Naive thymus-derived CD4-positive, alpha-beta T cell (primary cell): ENCODE data around the gene GLS. TPM values are rescaled to one million over a fixed set of nuclear protein-coding genes. Genes with fewer than 3 reads are reported as not detected.
A peak's percentile ranks its signal among the peaks of the same experiment; 100 is the strongest.
"Not testable (repeated sequence)": the region's sequence is repeated elsewhere in the genome, so short reads cannot be mapped to it uniquely, and the experiment has no call there.

Experiments
- ATAC-seq: fragments of 150-1000 bp; cut with Tn5 transposase; 2 replicates; pipeline ENCODE4 v1.10.0; 2021; ENCODE audit warnings: mild to moderate bottlenecking, moderate library complexity
- CTCF ChIA-PET: fragments of 350-600 bp; sonication (Branson Sonifier 250); formaldehyde crosslinking; loops from one replicate; lab custom pipeline; 2021; ENCODE audit warnings: antibody characterized with exemption; lab: Charles Lee
- POLR2A ChIA-PET: fragments of 350-600 bp; sonication (Branson Sonifier 250); formaldehyde crosslinking; loops from one replicate; lab custom pipeline; 2021; ENCODE audit warnings: antibody characterized with exemption, inconsistent platforms; lab: Charles Lee
- DNase-seq, 9 donors: peaks; one replicate each; pipeline versions ENCODE4 v3.0.0 to v3.0.0-alpha.2; 2020 to 2022; ENCODE audit warnings: mixed read lengths in 1 of 9
- H3K27ac ChIP-seq: one replicate; pipeline ENCODE4 v1.7.0; 2013; ENCODE audit warnings: mild to moderate bottlenecking, low read depth, low read length, moderate library complexity
- H3K27me3 ChIP-seq, 2 donors: one replicate each; pipeline ENCODE4 v1.7.0; 2013; ENCODE audit warnings: low read length in 2 of 2, mild to moderate bottlenecking in 2 of 2, moderate library complexity in 2 of 2; ENCODE audit not compliant: control insufficient read depth in 2 of 2, insufficient read depth in 2 of 2
- H3K36me3 ChIP-seq, 3 experiments: 1 replicate in 2 of 3; 2 replicates in 1 of 3; pipeline ENCODE4 v1.7.0; 2013; ENCODE audit warnings: low read length in 3 of 3, mild to moderate bottlenecking in 3 of 3, moderate library complexity in 1 of 3; ENCODE audit not compliant: insufficient read depth in 3 of 3, control insufficient read depth in 2 of 3
- H3K4me1 ChIP-seq, 2 donors: one replicate each; pipeline ENCODE4 v1.7.0; 2013; ENCODE audit warnings: low read length in 2 of 2, mild to moderate bottlenecking in 2 of 2, moderate library complexity in 1 of 2; ENCODE audit not compliant: control insufficient read depth in 2 of 2, insufficient read depth in 2 of 2
- H3K4me3 ChIP-seq: 2 replicates; pipeline ENCODE4 v1.7.0; 2013; ENCODE audit warnings: mild to moderate bottlenecking, low read length
- H3K9me3 ChIP-seq, 3 experiments: 1 replicate in 2 of 3; 2 replicates in 1 of 3; pipeline ENCODE4 v1.7.0; 2013; ENCODE audit warnings: low read length in 3 of 3; ENCODE audit not compliant: control insufficient read depth in 2 of 3
- H3K27ac Mint-ChIP-seq, 9 donors: one replicate each; pipeline ENCODE4 v1.8.0; 2020 to 2022; ENCODE audit warnings: mixed read lengths in 9 of 9, mild to moderate bottlenecking in 8 of 9, moderate library complexity in 5 of 9, inconsistent platforms in 2 of 9
- H3K27me3 Mint-ChIP-seq, 5 donors: one replicate each; pipeline ENCODE4 v1.8.0; 2021 to 2022; ENCODE audit warnings: mixed read lengths in 5 of 5, mild to moderate bottlenecking in 1 of 5
- H3K36me3 Mint-ChIP-seq, 5 donors: one replicate each; pipeline ENCODE4 v1.8.0; 2020 to 2022; ENCODE audit warnings: mixed read lengths in 5 of 5, mild to moderate bottlenecking in 3 of 5, inconsistent platforms in 1 of 5
- H3K4me1 Mint-ChIP-seq, 7 donors: one replicate each; pipeline ENCODE4 v1.8.0; 2020 to 2022; ENCODE audit warnings: mixed read lengths in 7 of 7, mild to moderate bottlenecking in 3 of 7, inconsistent platforms in 1 of 7
- H3K4me3 Mint-ChIP-seq, 10 donors: one replicate each; pipeline ENCODE4 v1.8.0; 2020 to 2022; ENCODE audit warnings: mild to moderate bottlenecking in 10 of 10, mixed read lengths in 10 of 10, moderate library complexity in 6 of 10, inconsistent platforms in 2 of 10
- H3K9me3 Mint-ChIP-seq, 11 donors: one replicate each; pipeline ENCODE4 v1.8.0; 2020 to 2022; ENCODE audit warnings: mixed read lengths in 11 of 11, mild to moderate bottlenecking in 4 of 11, inconsistent platforms in 1 of 11, moderate library complexity in 1 of 11
- intact Hi-C, 2 donors: fragments of 100-400 bp; cut with micrococcal nuclease; formaldehyde crosslinking; loops; one replicate each; pipeline ENCODE4 v1.15.1; 2023
- polyA plus RNA-seq, 2 donors: library from polyadenylated mRNA; unstranded; fragments of 300-500 nt; fragmentation: Illumina TruSeq; gene quantifications; one replicate each; pipeline ENCODE4 v1.2.3, GENCODE V29; 2021
- total RNA-seq, 6 experiments: library from RNA in 5 of 6; stranded (reverse) in 5 of 6; gene quantifications; 1 replicate in 5 of 6; 2 replicates in 1 of 6; pipeline ENCODE4 v1.2.3 and lab custom pipeline; 2021 to 2026

The GLS gene
- total and polyA plus RNA-seq, 7 experiments from 2014 or later = 34.6 to 234 (median 189) TPM

GRCh38 chr2:190869721-190870120 is 10.9 kb upstream of the GLS start:
- Histone ChIP-seq H3K4me3 (no peak overlapping the region), H3K27ac (no peak overlapping the region), H3K27me3 (no peaks in the 10 kb centered on the region), H3K4me1 (no peaks in the 10 kb centered on the region), H3K9me3 (peaks cover 0 to 4% (median 0%) of the 10 kb centered on the region in 3 experiments), H3K36me3 (no peaks in the 10 kb centered on the region)
- H3K9me3 Mint-ChIP-seq = peaks cover 0 to 8% (median 0%) of the 10 kb centered on the region in 11 donors
- ATAC-seq (no peak), DNase-seq (no peak)
- H3K27me3 Mint-ChIP-seq = no peaks in the 10 kb centered on the region
- H3K4me3 Mint-ChIP-seq = no peak overlapping the region
- H3K36me3 Mint-ChIP-seq = peaks cover 0 to 17% (median 5%) of the 10 kb centered on the region in 5 donors
- intact Hi-C loops = no loop called here
- H3K4me1 Mint-ChIP-seq = peaks cover 0 to 9% (median 0%) of the 10 kb centered on the region in 7 donors
- ChIA-PET POLR2A (interaction anchor here (1.3 to 1.7 kb wide), 2 partner anchors 11 to 12 kb away, joined by 3 to 4 read pairs; no protein-coding TSS in a partner anchor), CTCF (no interaction called here)
- H3K27ac Mint-ChIP-seq = no peak overlapping the region

GRCh38 chr2:190873451-190873850 is 7.2 kb upstream of the GLS start:
- DNase-seq, H3K9me3 ChIP-seq, intact Hi-C loops, H3K4me3 ChIP-seq, ATAC-seq, H3K27me3 Mint-ChIP-seq, H3K9me3 Mint-ChIP-seq, H3K4me3 Mint-ChIP-seq, H3K27me3 ChIP-seq, H3K27ac Mint-ChIP-seq, H3K36me3 ChIP-seq, H3K27ac ChIP-seq: not testable (repeated sequence)
- Mint-ChIP-seq H3K4me1 (peaks cover 8 to 38% (median 34%) of the 10 kb centered on the region in 7 donors), H3K36me3 (peaks cover 0 to 12% (median 0%) of the 10 kb centered on the region in 5 donors)
- CTCF ChIA-PET = interaction anchor here (5.9 kb wide), 1 partner anchor 23 kb away, joined by 47 read pairs; no protein-coding TSS in a partner anchor
- H3K4me1 ChIP-seq = peaks cover 17% of the 10 kb centered on the region in 2 donors
- POLR2A ChIA-PET = interaction anchor here (0.9 to 1.7 kb wide), 3 partner anchors 8 to 19 kb away, joined by 3 to 5 read pairs (median 5); no protein-coding TSS in a partner anchor

- intact Hi-C loops = loop anchor here in 1 of 2 donors (1.0 kb wide), 2 partner anchors 13 to 26 kb away; no protein-coding TSS in a partner anchor
- Histone ChIP-seq H3K27me3 (no peaks in the 10 kb centered on the region), H3K36me3 (no peaks in the 10 kb centered on the region), H3K4me1 (peaks cover 17 to 25% of the 10 kb centered on the region in 2 donors), H3K9me3 (no peaks in the 10 kb centered on the region), H3K4me3 (no peak overlapping the region), H3K27ac (peak overlapping the region; percentile 34)
- DNase-seq (peak in 7 of 9 donors; percentile 33 to 46 (median 42)), ATAC-seq (no peak)
- peak overlapping the region; percentile 33 to 91 (median 74) for H3K27ac Mint-ChIP-seq
- H3K4me1 Mint-ChIP-seq = peaks cover 8 to 47% (median 39%) of the 10 kb centered on the region in 7 donors
- POLR2A ChIA-PET = interaction anchor here (0.8 to 1.7 kb wide), 5 partner anchors 11 to 138 kb away, joined by 3 to 9 read pairs (median 6); partner anchors contain the start of gene STAT1
- H3K9me3 Mint-ChIP-seq = peaks cover 0 to 3% (median 0%) of the 10 kb centered on the region in 11 donors
- no peaks in the 10 kb centered on the region for H3K27me3 Mint-ChIP-seq
- CTCF ChIA-PET = interaction anchor here (0.6 to 5.9 kb wide), 3 partner anchors 13 to 50 kb away, joined by 3 to 47 read pairs (median 5); no protein-coding TSS in a partner anchor
- H3K4me3 Mint-ChIP-seq = peak overlapping the region; percentile 12 to 80 (median 50)
- peaks cover 0 to 7% (median 0%) of the 10 kb centered on the region in 5 donors for H3K36me3 Mint-ChIP-seq
These were observed 4.7 kb upstream of the GLS start for GRCh38 chr2:190875891-190876290.

GRCh38 chr2:190876631-190877030 is 4.0 kb upstream of the GLS start:
- Mint-ChIP-seq H3K4me3 (peak overlapping the region in 1 of 10 donors; percentile 15), H3K36me3 (peaks cover 0 to under 1% (median 0%) of the 10 kb centered on the region in 5 donors), H3K9me3 (peaks cover 0 to 4% (median 0%) of the 10 kb centered on the region in 11 donors), H3K27me3 (no peaks in the 10 kb centered on the region), H3K4me1 (peaks cover 8 to 47% (median 39%) of the 10 kb centered on the region in 7 donors), H3K27ac (peak overlapping the region in 4 of 9 donors; percentile 43 to 91 (median 80))
- H3K4me3 ChIP-seq = no peak overlapping the region
- no peak for ATAC-seq
- CTCF ChIA-PET = interaction anchor here (5.9 kb wide), 1 partner anchor 26 kb away, joined by 47 read pairs; no protein-coding TSS in a partner anchor
- no peaks in the 10 kb centered on the region for H3K36me3 ChIP-seq
- H3K4me1 ChIP-seq = peaks cover 17 to 25% of the 10 kb centered on the region in 2 donors
- POLR2A ChIA-PET = interaction anchor here (0.6 to 2.1 kb wide), 5 partner anchors 10 to 131 kb away, joined by 3 to 10 read pairs (median 3); no protein-coding TSS in a partner anchor
- H3K27ac ChIP-seq = no peak overlapping the region
- H3K9me3 ChIP-seq = no peaks in the 10 kb centered on the region
- no peak for DNase-seq
- no peaks in the 10 kb centered on the region for H3K27me3 ChIP-seq
- intact Hi-C loops = loop anchor here in 1 of 2 donors (1.0 kb wide), 2 partner anchors 13 to 26 kb away; no protein-coding TSS in a partner anchor

- Mint-ChIP-seq H3K9me3 (peaks cover 0 to 8% (median 0%) of the 10 kb centered on the region in 11 donors), H3K4me1 (peaks cover 10 to 48% (median 39%) of the 10 kb centered on the region in 7 donors), H3K27ac (peak overlapping the region in 5 of 9 donors; percentile 32 to 93 (median 69)), H3K4me3 (peak overlapping the region in 1 of 10 donors; percentile 90), H3K27me3 (no peaks in the 10 kb centered on the region), H3K36me3 (peaks cover 0 to 5% (median 0%) of the 10 kb centered on the region in 5 donors)
- ChIA-PET CTCF (interaction anchor here (0.6 to 5.9 kb wide), 2 partner anchors 27 to 1115 kb away, joined by 4 to 47 read pairs; partner anchors contain the start of gene OSGEPL1), POLR2A (interaction anchor here (0.5 to 2.1 kb wide), 10 partner anchors 10 to 740 kb away, joined by 3 to 10 read pairs (median 6); no protein-coding TSS in a partner anchor)
- H3K4me3 ChIP-seq = no peak overlapping the region
- no peaks in the 10 kb centered on the region for H3K9me3 ChIP-seq
- no peaks in the 10 kb centered on the region for H3K36me3 ChIP-seq
- H3K4me1 ChIP-seq = peaks cover 17 to 25% of the 10 kb centered on the region in 2 donors
- no peak overlapping the region for H3K27ac ChIP-seq
- DNase-seq = no peak
- ATAC-seq = no peak
- H3K27me3 ChIP-seq = no peaks in the 10 kb centered on the region
- intact Hi-C loops = no loop called here
These were observed 3.2 kb upstream of the GLS start for GRCh38 chr2:190877436-190877835.
